IMR-90 (cell line): Measurements from ENCODE around the gene MED26. TPM values are rescaled to one million over a fixed set of nuclear protein-coding genes. Genes with fewer than 3 reads are reported as not detected.

Source experiments
- ATAC-seq: fragments of 200-7000 bp; cut with Tn5 transposase; 2 replicates; pipeline ENCODE4 v1.9.1; 2020; ENCODE audit warnings: low read depth, mild to moderate bottlenecking, moderate library complexity
- BruUV-seq: library from RNA; stranded (reverse); fragments of 400-500 nt; replicated peaks from 2 replicates; lab custom pipeline; 2021; lab: Mats Ljungman, UMichigan
- CTCF ChIA-PET: fragments of 300-600 bp; formaldehyde crosslinking; extraction: SDS; loops from one replicate; lab custom pipeline; 2021; ENCODE audit warnings: antibody characterized with exemption; lab: Yijun Ruan, JAX
- POLR2A ChIA-PET: fragments of 300-600 bp; sonication (Branson Sonifier 250); formaldehyde crosslinking; loops from one replicate; lab custom pipeline; 2022; ENCODE audit warnings: antibody characterized with exemption; ENCODE audit not compliant: unreplicated experiment; lab: Charles Lee
- DNase-seq: peaks from one replicate; pipeline ENCODE4 v3.0.0; 2013
- H2AFZ ChIP-seq: replicated peaks from 2 replicates; pipeline ENCODE3; 2013; ENCODE audit warnings: low read length, mild to moderate bottlenecking; ENCODE audit not compliant: poor library complexity
- H2AK5ac ChIP-seq: 2 replicates; pipeline ENCODE4 v1.6.1; 2013; ENCODE audit warnings: low read depth, low read length, inconsistent platforms
- H2AK9ac ChIP-seq: replicated peaks from 2 replicates; pipeline ENCODE3; 2013; ENCODE audit warnings: mild to moderate bottlenecking, low read depth, low read length, moderate library complexity; ENCODE audit not compliant: poor library complexity
- H2BK120ac ChIP-seq: 2 replicates; pipeline ENCODE4 v1.6.1; 2013; ENCODE audit warnings: low read depth, low read length, inconsistent platforms
- H2BK15ac ChIP-seq: 3 replicates; pipeline ENCODE4 v1.6.1; 2013; ENCODE audit warnings: low read depth, low read length, inconsistent platforms
- H2BK20ac ChIP-seq: 2 replicates; pipeline ENCODE4 v1.6.1; 2013; ENCODE audit warnings: low read depth, mild to moderate bottlenecking, inconsistent platforms, low read length, moderate library complexity
- H2BK5ac ChIP-seq: 2 replicates; pipeline ENCODE4 v1.6.1; 2013; ENCODE audit warnings: mild to moderate bottlenecking, low read depth, low read length, inconsistent platforms; ENCODE audit not compliant: poor library complexity, severe bottlenecking
- H3K14ac ChIP-seq: replicated peaks from 2 replicates; pipeline ENCODE4 v1.6.1; 2013; ENCODE audit warnings: low read depth, low read length, inconsistent platforms
- H3K18ac ChIP-seq: 2 replicates; pipeline ENCODE4 v1.6.1; 2013; ENCODE audit warnings: low read depth, low read length, control low read depth
- H3K23ac ChIP-seq: 2 replicates; pipeline ENCODE4 v1.6.1; 2013; ENCODE audit warnings: low read depth, low read length, inconsistent platforms
- H3K27ac ChIP-seq: 2 replicates; pipeline ENCODE4 v1.5.1; 2013; ENCODE audit warnings: mild to moderate bottlenecking, control low read depth, low read length; ENCODE audit not compliant: insufficient read depth
- H3K27me3 ChIP-seq: 2 replicates; pipeline ENCODE4 v1.6.1; 2013; ENCODE audit warnings: low read length; ENCODE audit not compliant: control insufficient read depth, insufficient read depth
- H3K36me3 ChIP-seq: 2 replicates; pipeline ENCODE4 v1.6.1; 2013; ENCODE audit warnings: low read length, mixed read lengths; ENCODE audit not compliant: control insufficient read depth, insufficient read depth
- H3K4ac ChIP-seq: 2 replicates; pipeline ENCODE4 v1.6.1; 2013; ENCODE audit warnings: low read depth, low read length, inconsistent platforms
- H3K4me1 ChIP-seq: 2 replicates; pipeline ENCODE4 v1.6.1; 2013; ENCODE audit warnings: low read length, mixed read lengths; ENCODE audit not compliant: control insufficient read depth, insufficient read depth
- H3K4me2 ChIP-seq: 2 replicates; pipeline ENCODE4 v1.6.1; 2013; ENCODE audit warnings: low read depth, mild to moderate bottlenecking, control low read depth, low read length, moderate library complexity
- H3K4me3 ChIP-seq: 2 replicates; pipeline ENCODE4 v1.5.1; 2013; ENCODE audit warnings: low read depth, mild to moderate bottlenecking, control low read depth, low read length, moderate library complexity; ENCODE audit not compliant: insufficient read depth
- H3K56ac ChIP-seq: 2 replicates; pipeline ENCODE4 v1.6.1; 2013; ENCODE audit warnings: low read length, inconsistent platforms; ENCODE audit not compliant: insufficient read depth; ENCODE audit errors: extremely low read depth
- H3K79me1 ChIP-seq, 2 experiments: 2 replicates each; pipeline ENCODE4 v1.6.1; 2013; ENCODE audit warnings: low read length in 2 of 2, inconsistent platforms in 1 of 2, low read depth in 1 of 2
- H3K9ac ChIP-seq: 2 replicates; pipeline ENCODE4 v1.6.1; 2013; ENCODE audit warnings: low read depth, low read length, control low read depth
- H3K9me1 ChIP-seq: 2 replicates; pipeline ENCODE4 v1.6.1; 2013; ENCODE audit warnings: low read length, inconsistent platforms; ENCODE audit not compliant: insufficient read depth
- H3K9me3 ChIP-seq: 2 replicates; pipeline ENCODE4 v1.6.1; 2013; ENCODE audit warnings: low read length; ENCODE audit not compliant: control insufficient read depth, insufficient read depth
- H4K20me1 ChIP-seq: 2 replicates; pipeline ENCODE4 v1.6.1; 2013; ENCODE audit warnings: low read length, inconsistent platforms; ENCODE audit not compliant: insufficient read depth
- H4K5ac ChIP-seq: 2 replicates; pipeline ENCODE4 v1.6.1; 2013; ENCODE audit warnings: mild to moderate bottlenecking, low read depth, low read length, control low read depth
- H4K8ac ChIP-seq, 2 experiments: 2 replicates each; pipeline ENCODE4 v1.6.1; 2013; ENCODE audit warnings: low read depth in 2 of 2, low read length in 2 of 2, control low read depth in 1 of 2, inconsistent platforms in 1 of 2
- H4K91ac ChIP-seq: 2 replicates; pipeline ENCODE4 v1.6.1; 2013; ENCODE audit warnings: low read depth, low read length, inconsistent platforms; ENCODE audit not compliant: insufficient read depth
- BHLHE40 ChIP-seq: fragments of 150-350 bp; IDR thresholded peaks from 2 replicates; pipeline ENCODE4 v1.6.1; 2016; ENCODE audit warnings: mild to moderate bottlenecking, low read depth, low read length
- FOS ChIP-seq: fragments of 150-350 bp; IDR thresholded peaks from 2 replicates; pipeline ENCODE4 v1.6.1; 2016; ENCODE audit warnings: low read depth, low read length
- MAZ ChIP-seq: IDR thresholded peaks from 2 replicates; pipeline ENCODE4 v1.6.1; 2012; ENCODE audit warnings: low read depth, mild to moderate bottlenecking, low read length, improper control_type of control experiment, moderate library complexity, borderline replicate concordance
- MXI1 ChIP-seq: IDR thresholded peaks from 2 replicates; pipeline ENCODE4 v1.6.1; 2012; ENCODE audit warnings: low read depth, mild to moderate bottlenecking, low read length, moderate library complexity, borderline replicate concordance
- NFE2L2 ChIP-seq: fragments of 150-350 bp; IDR thresholded peaks from 2 replicates; pipeline ENCODE4 v1.6.1; 2016; ENCODE audit warnings: low read depth, mild to moderate bottlenecking, low read length
- USF2 ChIP-seq: fragments of 150-350 bp; IDR thresholded peaks from 2 replicates; pipeline ENCODE4 v1.6.1; 2017; ENCODE audit warnings: mild to moderate bottlenecking, antibody characterized with exemption, low read length, low read depth
- whole genome bisulfite sequencing, 2 experiments: methylation state at CpG; one replicate each; pipeline versions ENCODE4 v1.1.5 to v1.1.7; 2013; ENCODE audit warnings: missing lambda C conversion rate in 2 of 2; ENCODE audit not compliant: insufficient read length in 1 of 2; ENCODE audit errors: extremely low coverage in 2 of 2; 5-methylcytosine and 5-hydroxymethylcytosine counted together
- dilution Hi-C: fragments of 300-500 bp; cut with HindIII; formaldehyde crosslinking; loops from one replicate; pipeline ENCODE4 v1.14.3; 2018; ENCODE audit warnings: low sequenced_read_pairs; ENCODE audit not compliant: unreplicated experiment
- in situ Hi-C: fragments of 300-500 bp; cut with MboI; formaldehyde crosslinking; loops from 3 replicates; pipeline ENCODE4 v1.14.3; 2019; ENCODE audit warnings: low sequenced_read_pairs, inconsistent platforms, mixed read lengths
- intact Hi-C: fragments of 100-400 bp; cut with micrococcal nuclease; formaldehyde crosslinking; loops from 2 replicates; pipeline ENCODE4 v1.10.0; 2022
- polyA plus RNA-seq, 3 experiments: library from polyadenylated mRNA; depleted of rRNA; stranded (reverse); fragments of >200 nt; gene quantifications; 2 replicates each; pipeline ENCODE4 v1.2.3, GENCODE V29; 2012; ENCODE audit warnings: low replicate concordance in 1 of 3
- total RNA-seq: library from RNA; depleted of rRNA; stranded (reverse); fragments of >200 nt; gene quantifications from 2 replicates; pipeline ENCODE4 v1.2.3, GENCODE V29; 2012

Gene MED26
- total and polyA plus RNA-seq, 2 of the 4 experiments (the other 2 are of a cell fraction) = 2.0 to 4.0 TPM

GRCh38 chr19:16649734-16650133 is 21.7 kb upstream of the MED26 start:
- Histone ChIP-seq H2AFZ (no peak overlapping the region), H2AK5ac (no peak overlapping the region), H3K4me2 (no peak overlapping the region), H3K14ac (no peak overlapping the region), H2BK20ac (no peak overlapping the region), H2BK15ac (no peak overlapping the region), H3K4me1 (no peaks in the 10 kb centered on the region), H3K9me1 (peaks cover 14% of the 10 kb centered on the region), H3K18ac (no peak overlapping the region), H3K36me3 (peaks cover 54% of the 10 kb centered on the region), H4K91ac (no peak overlapping the region), H3K27me3 (no peaks in the 10 kb centered on the region), H4K20me1 (peaks cover 15% of the 10 kb centered on the region; the same call in 1 of the 2 replicates), H3K27ac (no peak overlapping the region), H3K4ac (no peak overlapping the region), H3K9me3 (no peaks in the 10 kb centered on the region), H2BK5ac (no peak overlapping the region), H3K4me3 (no peak overlapping the region), H2AK9ac (no peak overlapping the region), H3K23ac (no peak overlapping the region), H3K79me1 (peaks cover 33 to 47% of the 10 kb centered on the region in 2 experiments), H4K5ac (no peak overlapping the region), H3K9ac (no peak overlapping the region), H2BK120ac (no peak overlapping the region), H4K8ac (no peak overlapping the region), H3K56ac (no peak overlapping the region)
- TF ChIP-seq USF2 (no peak), BHLHE40 (no peak), NFE2L2 (no peak), FOS (no peak), MAZ (no peak), MXI1 (no peak)
- dilution Hi-C loops (no loop called here), intact Hi-C loops (no loop called here), in situ Hi-C loops (no loop called here)
- no TSS peak for BruUV-seq
- WGBS, 2 experiments = no CpG with 5 or more reads among the region's 9 CpGs
- no peak for DNase-seq
- ChIA-PET CTCF (no interaction called here), POLR2A (no interaction called here)
- no peak for ATAC-seq
